Naive thymus-derived CD4-positive, alpha-beta T cell (primary cell): ENCODE measurements around the gene PTPN4. TPM values are rescaled to one million over a fixed set of nuclear protein-coding genes. Genes with fewer than 3 reads are reported as not detected.

Experiments used
- polyA plus RNA-seq, 2 donors: library from polyadenylated mRNA; unstranded; fragments of 300-500 nt; fragmentation: Illumina TruSeq; gene quantifications; one replicate each; pipeline ENCODE4 v1.2.3, GENCODE V29; 2021
- total RNA-seq, 6 experiments: library from RNA in 5 of 6; stranded (reverse) in 5 of 6; gene quantifications; 1 replicate in 5 of 6; 2 replicates in 1 of 6; pipeline ENCODE4 v1.2.3 and lab custom pipeline; 2021 to 2026

The PTPN4 gene
- total and polyA plus RNA-seq, 7 experiments from 2014 or later: 48.9 to 122 (median 76.7) TPM

Other genes starting within 250 kb of the PTPN4 start
- not detected for gene SCTR, start 235.4 kb upstream of the PTPN4 start, total RNA-seq
- not detected for gene SCTR, start 235.4 kb upstream of the PTPN4 start, polyA plus RNA-seq
- gene CFAP221, start 215.5 kb upstream of the PTPN4 start, total RNA-seq: not detected
- not detected for gene CFAP221, start 215.5 kb upstream of the PTPN4 start, polyA plus RNA-seq
- 10 to 100 TPM in 3 of 5 experiments, 1 to 10 TPM in 2; 5.5 to 38.1 (median 11.6) TPM for gene TMEM177, start 80.7 kb upstream of the PTPN4 start, total RNA-seq
- gene TMEM177, start 80.7 kb upstream of the PTPN4 start, polyA plus RNA-seq: 10 to 100 TPM; 15.4 to 27.6 TPM